ENCODE measurements around the gene PPP1R3F.

DNA sequence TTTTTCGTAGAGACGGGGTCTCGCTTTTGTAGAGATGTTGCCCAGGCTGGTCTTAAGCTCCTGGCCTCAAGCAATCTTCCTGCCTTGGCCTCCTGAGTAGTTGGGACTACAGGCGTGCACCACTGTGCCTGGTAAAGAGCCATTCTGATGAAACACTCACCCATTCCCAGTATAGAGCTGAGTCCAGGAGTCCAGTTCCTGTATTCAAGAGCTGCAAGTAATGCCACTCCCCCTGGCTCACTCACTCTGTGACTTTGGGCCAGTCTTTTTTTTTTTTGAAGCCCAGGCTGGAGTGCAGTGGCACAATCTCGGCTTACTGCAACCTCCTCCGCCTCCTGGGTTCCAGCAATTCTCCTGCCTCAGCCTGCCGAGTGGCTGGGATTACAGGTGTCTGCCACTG lies 30.9 kb upstream of the PPP1R3F start:
- TF ChIP-seq BHLHE40 (IDR thresholded peaks at IDR 0.05; ENCODE audit: borderline replicate concordance) (no peak), SP1 (IDR thresholded peaks at IDR 0.05) (no peak), NFRKB (IDR thresholded peaks at IDR 0.05) (no peak), FOXM1 (IDR thresholded peaks at IDR 0.05; ENCODE audit: borderline replicate concordance) (no peak), FOXK2 (IDR thresholded peaks at IDR 0.05) (no peak), ELF4 (IDR thresholded peaks at IDR 0.05) (no peak), ARNT (IDR thresholded peaks at IDR 0.05) (no peak), LEF1 (IDR thresholded peaks at IDR 0.05; ENCODE audit: borderline replicate concordance) (no peak), SUZ12 (IDR thresholded peaks at IDR 0.05) (no peak), TARDBP (IDR thresholded peaks at IDR 0.05) (no peak), L3MBTL2 (conservative IDR thresholded peaks at IDR 0.05) (no peak), FOXA1 (IDR thresholded peaks at IDR 0.05) (no peak), ZNF384 (IDR thresholded peaks at IDR 0.05) (no peak), HDGF (IDR thresholded peaks at IDR 0.05; ENCODE audit: borderline replicate concordance) (no peak)
